SH-SY5Y (cell line): ENCODE measurements around the gene SATB1.

Experiments used
- GATA2 ChIP-seq: IDR thresholded peaks from 2 replicates; pipeline ENCODE4 v1.6.1; 2011; ENCODE audit warnings: mild to moderate bottlenecking, low read depth, low read length
- GATA3 ChIP-seq: IDR thresholded peaks from 2 replicates; pipeline ENCODE4 v1.6.1; 2011; ENCODE audit warnings: low read depth, mild to moderate bottlenecking, low read length, moderate library complexity

- no peak for TF ChIP-seq GATA2
- TF ChIP-seq GATA3, result no peak
Measured at GRCh38 chr3:18344306-18345014, 80.7 kb downstream of the SATB1 start.
